CD4-positive, alpha-beta T cell treated with Interleukin-2 at 100 ng/mL for 4 hours (primary cell): Measurements from ENCODE around the gene ADRA2B.
"Not testable (repeated sequence)": the region's sequence is repeated elsewhere in the genome, so short reads cannot be mapped to it uniquely, and the experiment has no call there.

Experiments
- DNase-seq: peaks from one replicate; pipeline ENCODE4 v3.0.0-alpha.2; 2020; ENCODE audit warnings: low spot score

The ADRA2B gene

DNA sequence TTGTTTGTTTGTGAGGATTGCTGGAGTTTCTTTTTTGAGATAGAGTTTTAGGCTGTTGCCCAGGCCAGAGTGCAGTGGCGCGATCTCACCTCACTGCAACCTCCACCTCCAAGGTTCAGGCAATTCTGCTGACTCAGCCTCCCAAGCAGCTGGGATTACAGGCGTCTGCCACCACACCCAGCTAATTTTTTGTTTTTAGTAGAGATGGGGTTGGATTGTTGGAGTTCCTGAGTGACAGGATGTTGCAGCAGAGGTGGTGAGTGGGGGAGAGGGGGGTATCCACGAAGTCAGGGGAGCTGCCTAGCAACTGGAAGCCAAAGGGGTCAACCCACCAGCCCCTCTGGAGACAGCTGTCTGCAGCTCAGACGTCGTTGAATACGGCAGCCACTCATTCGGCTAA lies 46.5 kb downstream of the ADRA2B start:
- DNase-seq: not testable (repeated sequence)

DNA sequence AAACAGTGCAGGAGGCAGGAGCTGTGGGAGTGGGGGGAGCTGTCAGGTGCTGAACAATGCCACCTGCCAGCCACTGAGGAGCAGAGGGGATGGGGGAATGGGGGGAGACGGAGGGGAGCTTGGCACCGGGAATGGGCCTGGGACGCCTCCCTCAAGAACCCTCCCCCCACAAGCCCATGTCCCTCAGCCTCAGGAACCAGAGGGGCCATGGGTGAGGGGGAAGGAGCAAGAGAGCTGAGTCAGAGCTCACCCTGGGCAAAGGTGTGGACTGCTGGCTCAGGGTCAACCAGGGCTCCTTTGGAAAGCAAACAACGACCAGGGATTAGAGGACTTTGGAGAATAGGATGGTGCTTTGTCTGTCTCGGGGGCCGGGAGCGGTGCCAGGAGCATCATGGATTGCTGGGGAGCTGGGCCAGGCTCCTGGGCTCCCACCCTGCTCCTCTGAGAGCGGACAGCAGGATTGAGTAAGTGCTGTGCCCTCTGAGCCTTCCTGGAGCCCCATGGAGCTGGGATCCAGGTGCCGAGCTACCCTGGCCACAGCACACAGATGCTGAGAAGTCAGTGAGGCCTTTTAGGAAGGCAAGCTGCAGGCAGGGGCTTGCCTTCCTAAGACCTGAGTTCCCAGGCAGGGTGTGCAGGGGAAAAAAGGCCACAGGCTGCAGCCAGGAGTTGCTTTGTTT lies 48.3 kb downstream of the ADRA2B start:
- not testable (repeated sequence) for DNase-seq

DNA sequence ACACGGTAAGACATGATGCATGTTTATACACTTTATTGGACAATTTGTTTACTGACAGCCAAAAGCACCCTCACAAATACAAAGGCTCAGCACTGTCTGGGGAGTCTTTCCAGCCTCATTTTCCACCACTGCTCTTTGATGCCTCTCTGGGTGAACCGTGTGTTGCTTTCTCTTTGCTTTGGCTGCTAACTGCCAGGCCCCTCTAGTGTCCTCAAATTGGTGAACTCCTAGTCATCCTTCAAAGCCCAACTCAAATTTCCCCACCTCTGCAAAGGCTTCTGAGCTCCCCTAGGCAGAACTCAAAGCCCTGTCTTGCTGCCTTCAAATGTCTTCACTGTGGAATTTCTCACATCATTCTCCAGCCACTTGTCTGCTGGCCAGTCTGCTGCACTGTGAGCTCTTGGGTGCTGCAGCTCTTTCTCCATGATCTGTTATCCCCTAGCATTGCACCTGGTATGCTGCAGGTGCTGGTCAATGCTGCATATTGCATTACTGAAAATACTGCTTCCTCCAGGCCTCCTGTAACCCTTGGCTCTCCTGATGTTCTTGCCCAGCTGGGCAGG lies 49.2 kb downstream of the ADRA2B start:
- not testable (repeated sequence) for DNase-seq

DNA sequence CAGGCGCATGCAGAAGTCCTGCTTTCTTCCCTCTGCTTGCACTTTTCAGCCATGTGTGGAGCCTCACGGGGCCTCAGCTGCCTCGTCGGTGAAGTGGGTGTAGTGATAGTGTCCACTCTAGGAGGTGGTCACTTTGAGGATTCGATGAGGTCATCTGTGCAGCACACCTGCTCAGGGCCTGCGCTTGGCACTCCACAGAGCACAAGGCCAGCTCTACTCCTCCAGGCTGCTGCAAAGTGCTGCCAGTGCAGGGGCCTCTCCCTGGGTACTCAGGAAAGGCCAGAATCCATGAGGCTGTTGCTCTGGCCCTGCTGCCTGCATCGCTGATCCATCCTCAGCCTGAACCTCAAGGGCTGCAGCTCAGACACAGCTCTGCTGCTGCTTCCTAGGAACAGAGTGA lies 49.9 kb downstream of the ADRA2B start:
- not testable (repeated sequence) for DNase-seq

DNA sequence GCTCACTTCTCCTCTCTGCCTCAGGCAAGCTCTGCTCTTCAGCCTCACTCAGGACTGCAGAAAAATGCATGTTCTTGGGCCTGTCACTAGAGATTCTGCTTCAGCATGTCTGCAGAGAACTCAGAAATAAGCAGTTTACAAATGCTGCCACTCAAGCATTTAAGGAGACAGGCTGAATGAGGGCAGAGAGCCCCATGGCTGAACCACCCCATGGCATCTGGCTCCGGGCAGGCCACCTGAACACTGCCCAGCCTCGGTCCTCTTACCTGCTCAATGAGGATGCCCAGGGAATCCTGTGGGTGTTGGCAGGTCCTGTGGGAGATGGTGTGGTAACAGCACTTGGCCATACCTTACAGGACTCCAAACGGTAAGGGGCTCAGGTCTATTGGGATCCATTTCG lies 50.4 kb downstream of the ADRA2B start:
- DNase-seq: not testable (repeated sequence)

DNA sequence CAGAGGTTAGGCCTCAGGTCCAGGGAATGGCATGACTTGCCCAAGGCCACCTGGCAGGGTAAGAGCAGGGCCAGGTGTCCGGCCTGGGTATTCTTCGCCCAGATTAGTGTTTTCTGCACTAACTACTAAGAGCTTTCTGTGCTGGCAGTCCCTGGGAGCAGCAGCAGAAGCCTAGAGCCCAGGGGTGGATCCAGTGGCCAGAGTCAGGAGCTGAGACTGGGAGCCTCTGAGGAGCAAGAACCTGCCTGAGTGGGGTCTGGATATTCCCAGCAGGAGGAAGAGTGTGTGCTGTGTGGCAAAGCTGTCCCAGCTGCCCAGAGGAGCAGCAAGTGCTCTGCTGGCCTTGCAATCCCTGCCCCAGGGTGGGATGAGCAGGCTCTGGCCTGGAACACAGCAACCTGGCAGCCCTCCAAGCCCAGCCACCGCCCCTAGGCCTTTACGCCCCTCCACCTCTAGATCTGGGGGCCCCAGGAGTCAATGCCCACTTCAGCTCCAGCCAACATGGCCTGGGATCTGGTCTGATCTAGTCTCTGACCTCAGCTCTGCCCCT lies 50.9 kb downstream of the ADRA2B start:
- no peak for DNase-seq

DNA sequence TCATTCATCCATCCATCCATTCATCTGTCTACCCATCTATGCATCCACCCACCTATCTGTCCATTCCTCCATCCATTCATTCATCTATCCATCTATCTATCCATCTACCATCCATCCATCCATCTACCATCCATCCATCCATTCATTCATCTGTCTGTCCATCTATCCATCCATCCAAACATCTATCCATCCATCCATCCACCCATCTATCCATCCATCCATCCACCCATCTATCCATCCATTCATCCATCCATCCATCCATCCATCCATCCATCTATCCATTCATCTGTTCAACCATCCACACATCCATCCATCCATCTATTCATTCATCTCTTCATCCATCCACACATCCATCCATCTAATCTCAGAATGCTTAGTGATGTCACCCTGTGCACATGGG lies 51.6 kb downstream of the ADRA2B start:
- not testable (repeated sequence) for DNase-seq

DNA sequence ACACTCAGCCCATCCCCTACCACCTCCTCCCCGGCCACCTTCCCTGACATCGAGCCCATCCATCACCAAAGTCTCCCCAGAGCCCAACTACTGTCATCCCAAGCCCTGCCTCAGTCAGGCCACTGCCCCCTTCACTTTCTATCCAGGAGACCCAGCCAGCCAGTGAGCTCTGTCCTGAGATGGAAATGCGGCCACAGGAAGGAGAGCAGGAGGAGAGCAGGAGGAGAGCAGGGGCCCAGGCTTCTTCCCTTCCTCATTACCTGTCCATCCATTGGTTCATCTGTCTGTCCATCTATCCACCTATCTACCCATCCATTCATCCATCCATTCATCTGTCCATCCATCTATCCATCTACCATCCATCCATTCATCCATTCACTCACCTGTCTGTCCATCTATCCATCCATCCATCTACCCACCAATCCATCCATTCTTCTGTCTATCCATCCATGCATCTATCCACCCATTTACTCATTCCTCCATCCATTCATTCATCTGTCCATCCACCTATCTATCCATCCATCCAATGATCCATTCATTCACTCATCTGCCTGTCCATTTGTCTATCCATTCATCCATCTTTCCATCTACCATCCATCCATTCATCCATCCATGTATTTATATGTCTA lies 52.2 kb downstream of the ADRA2B start:
- DNase-seq: not testable (repeated sequence)

DNA sequence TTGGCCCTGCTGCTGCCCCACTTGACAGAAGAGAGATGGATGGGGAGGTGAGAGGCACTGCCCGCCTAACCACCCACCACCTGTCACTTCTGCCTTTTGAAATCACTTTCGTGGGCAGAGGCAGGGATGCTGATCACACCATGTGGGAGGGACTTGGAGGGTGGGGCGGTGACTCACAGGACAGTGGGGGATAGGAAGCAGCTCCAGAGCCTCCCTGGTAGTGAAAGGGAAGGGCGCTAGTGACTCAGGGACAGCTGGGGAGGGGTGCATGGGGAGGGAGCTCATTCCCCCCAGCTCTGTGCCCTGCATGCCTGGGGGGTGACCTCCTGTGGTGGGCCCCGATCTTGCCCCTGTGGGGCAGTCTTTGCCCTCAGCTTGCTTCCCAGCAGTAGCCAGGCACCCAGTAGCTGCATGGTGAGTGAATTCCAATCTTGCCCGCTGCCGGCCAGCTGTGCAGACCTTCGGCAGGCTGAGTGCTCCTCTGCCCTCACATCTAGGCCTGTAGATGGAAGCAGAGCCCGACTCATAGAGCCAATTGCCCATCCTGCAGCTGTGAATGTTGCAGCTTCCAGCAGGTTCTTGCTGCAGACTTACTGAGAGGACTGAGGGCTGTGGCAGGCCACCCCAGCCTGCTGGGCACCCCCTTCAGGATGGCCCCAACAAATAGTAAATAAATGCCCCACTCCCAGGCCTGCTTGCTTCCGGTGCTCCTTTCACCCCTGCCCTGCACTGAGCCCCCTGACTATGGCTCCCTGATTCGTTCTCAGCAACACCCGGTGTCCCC lies 53.1 kb downstream of the ADRA2B start:
- DNase-seq: peak; percentile 7
